Stimulated activated CD8-positive, alpha-beta memory T cell treated with anti-CD3 and anti-CD28 coated beads, Interleukin-4, amount 100 ng/mL, for 24 hours (primary cell): ENCODE data around the gene ZNF862.

Source experiments
- DNase-seq: peaks from one replicate; pipeline ENCODE4 v3.0.0-alpha.2; 2020; ENCODE audit warnings: low read depth

ZNF862 gene

DNA sequence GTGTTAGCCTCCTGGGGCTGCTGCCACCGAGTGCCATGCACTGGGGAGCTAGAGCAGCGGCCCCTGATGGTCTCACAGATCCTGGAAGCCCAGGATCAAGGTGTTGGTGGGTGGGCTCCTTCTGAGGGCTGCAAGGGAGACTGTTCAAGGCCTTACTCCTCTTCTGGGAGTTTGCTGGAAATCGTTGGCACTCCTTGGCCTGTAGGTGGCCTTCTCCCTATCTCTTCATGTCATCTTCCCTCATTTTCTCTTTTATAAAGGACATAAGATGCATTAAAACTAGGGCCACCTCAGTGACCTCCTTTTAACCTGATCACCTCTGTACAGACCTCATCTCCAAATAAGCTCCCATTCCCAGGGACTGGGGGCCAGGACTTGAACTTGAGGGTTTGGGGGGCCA is 27.0 kb upstream of the ZNF862 start:
- no peak for DNase-seq

DNA sequence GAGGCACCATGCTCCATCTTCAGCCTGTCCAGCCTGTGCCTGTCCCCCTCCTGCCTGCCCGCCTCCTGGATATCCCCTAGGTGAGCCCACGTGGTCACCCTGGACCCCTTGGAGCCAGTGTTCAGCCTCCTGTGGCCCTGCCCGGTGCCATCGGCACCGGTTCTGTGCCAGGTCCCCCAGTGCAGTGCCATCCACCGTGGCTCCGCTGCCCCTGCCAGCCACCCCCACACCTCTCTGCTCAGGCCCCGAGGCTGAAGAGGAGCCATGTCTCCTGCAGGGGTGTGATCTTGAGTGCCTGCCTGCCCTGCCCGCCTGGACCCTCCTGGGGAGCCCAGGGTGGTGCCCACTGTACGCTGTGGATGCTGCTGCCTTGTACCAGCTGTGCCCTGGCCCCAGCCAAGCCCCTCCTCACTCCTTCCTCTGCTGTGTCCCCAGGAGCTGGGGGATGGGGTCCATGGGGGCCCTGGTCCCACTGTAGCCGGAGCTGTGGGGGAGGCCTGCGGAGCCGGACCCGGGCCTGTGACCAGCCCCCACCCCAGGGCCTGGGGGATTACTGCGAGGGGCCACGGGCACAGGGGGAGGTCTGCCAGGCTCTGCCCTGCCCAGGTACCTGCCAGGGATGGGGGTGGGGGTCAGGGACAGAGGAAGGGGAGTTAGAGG is 26.2 kb upstream of the ZNF862 start:
- no peak for DNase-seq

DNA sequence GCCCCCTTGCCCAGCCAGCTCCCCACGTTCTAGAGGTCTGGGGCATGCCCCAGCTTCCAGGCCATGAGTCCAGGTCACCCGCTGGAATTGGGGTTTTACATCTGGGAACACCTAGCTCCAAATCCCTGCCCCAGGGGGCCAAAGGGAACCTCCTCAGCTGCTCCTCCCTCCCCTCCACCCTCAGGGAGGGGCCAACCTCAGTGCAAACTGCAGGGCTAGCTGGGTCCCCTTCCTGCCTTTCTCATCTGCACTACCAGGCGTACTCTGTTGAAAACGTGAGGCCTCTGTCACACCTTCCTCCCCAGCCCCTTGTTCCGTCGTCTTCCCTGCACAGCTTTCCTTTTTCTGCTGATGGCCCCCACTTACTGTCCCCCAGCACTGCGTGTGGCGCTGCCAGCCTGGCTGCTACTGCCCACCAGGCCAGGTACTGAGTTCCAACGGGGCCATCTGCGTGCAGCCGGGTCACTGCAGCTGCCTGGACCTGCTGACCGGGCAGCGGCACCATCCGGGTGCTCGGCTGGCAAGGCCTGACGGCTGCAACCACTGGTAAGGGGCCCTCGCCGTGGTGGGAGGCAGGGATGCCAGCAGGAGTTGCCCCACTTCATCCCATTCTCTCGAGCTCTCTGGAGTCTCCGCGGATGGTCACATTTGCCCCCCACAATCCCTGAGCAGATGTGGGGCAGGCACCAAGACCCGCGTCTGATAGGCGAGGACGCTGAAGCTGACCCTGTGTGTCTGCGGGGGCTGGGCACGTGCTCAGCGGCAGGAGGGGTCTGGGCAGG is 24.7 kb upstream of the ZNF862 start:
- DNase-seq = no peak

- no peak for DNase-seq
These were observed 23.7 kb upstream of the ZNF862 start for GRCh38 chr7:149814494-149814893.

DNA sequence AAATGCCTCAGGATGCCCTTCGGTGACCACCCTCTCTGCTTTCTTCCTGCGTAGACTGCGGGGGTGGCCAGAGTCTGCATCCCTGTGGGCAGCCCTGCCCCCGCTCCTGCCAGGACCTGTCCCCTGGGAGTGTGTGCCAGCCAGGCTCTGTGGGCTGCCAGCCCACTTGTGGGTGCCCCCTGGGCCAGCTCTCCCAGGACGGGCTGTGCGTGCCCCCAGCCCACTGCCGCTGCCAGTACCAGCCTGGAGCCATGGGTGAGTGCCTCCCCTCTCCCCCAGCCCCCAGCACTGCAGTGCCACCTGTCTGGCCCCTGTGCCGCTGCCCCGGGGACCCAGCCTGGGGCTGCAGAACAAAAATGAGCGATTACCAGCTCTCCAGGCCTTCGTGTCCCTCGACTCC is 23.1 kb upstream of the ZNF862 start:
- DNase-seq = no peak

- DNase-seq = no peak
These were observed 22.4 kb upstream of the ZNF862 start for GRCh38 chr7:149815661-149816266.

DNA sequence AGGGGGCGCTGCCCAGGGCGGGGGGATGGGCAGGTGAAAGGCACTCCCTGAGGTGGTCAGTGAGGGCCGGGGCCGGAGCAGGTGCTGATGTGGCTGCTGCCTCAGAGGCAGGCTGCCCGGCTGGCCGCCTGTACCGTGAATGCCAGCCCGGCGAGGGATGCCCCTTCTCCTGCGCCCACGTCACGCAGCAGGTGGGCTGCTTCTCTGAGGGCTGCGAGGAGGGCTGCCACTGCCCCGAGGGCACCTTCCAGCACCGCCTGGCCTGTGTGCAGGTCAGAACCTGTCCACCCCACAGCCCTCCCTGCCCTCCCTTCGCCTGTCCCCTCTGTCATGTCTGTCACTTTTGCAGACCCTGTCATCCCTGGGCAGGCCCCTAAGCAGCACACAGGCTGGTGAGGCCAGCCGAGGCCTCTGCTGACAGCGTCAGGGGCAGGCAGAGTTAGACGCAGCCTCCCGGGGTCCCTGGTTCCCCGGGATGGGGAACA is 21.9 kb upstream of the ZNF862 start:
- DNase-seq = no peak

DNA sequence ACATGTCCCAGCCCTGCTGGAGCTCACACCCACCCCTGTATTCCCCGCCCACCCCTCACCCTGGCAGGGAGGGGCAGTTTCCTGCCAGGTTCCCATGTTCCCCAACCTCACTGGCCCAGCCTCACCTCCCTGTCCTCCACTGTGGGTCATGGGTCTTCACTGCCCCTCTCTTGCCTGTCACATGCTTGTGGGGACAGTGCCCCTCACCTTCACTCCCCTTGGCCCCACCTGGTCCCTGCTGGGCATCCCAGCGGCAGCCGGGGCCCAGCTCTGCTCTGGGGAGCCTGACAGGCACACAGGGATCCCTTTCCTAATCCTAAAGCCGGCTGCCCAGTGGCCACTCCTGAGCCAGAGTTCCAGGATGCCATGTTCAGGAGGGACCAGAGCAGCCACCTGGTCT is 21.4 kb upstream of the ZNF862 start:
- DNase-seq = no peak

DNA sequence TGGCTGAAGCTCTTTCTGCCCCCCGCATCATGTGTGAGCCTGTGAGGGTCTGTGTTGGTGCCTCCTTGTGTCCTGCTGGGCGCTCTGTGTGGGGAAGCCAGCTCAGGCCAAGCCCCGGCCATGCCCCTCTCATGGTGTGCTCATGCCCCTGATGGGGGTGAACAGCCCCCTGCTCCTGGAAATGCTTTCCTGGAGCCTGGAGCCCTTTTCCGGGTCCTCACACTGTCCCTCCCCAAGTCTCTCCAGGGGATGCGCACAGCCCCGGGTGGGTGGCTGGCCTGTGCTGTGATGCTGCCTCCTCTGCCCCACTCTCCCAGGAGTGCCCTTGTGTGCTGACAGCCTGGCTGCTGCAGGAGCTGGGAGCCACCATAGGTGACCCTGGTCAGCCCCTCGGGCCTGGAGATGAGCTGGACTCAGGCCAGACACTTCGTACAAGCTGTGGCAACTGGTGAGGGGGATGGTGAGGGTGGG is 20.8 kb upstream of the ZNF862 start:
- DNase-seq = no peak

DNA sequence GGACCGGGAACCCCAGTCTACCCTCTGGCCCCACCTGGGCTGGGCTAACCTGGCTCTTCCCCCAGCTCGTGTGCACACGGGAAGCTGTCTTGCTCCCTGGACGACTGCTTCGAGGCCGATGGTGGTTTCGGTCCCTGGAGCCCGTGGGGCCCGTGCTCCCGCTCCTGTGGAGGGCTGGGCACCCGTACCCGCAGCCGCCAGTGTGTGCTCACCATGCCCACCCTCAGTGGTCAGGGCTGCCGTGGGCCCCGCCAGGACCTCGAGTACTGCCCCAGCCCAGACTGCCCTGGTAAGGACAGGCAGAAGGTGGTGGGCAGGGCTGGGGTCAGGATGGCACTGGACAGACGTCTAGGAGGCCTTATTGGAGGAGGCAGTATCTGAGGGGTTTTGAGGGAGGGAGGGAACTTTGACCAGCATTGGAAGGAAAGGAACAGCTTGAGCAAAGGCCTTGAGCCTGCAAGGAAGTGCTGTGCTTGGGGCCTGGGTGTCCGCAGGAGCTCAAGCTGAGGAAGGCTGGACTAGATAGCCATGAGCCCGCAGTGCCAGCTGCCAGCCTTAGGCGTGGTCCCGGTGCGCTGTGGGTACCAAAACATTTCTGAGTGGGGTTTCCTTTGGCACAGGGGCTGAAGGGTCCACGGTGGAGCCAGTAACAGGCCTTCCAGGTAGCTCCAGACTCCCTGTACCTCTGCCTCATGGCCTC is 20.2 kb upstream of the ZNF862 start:
- DNase-seq = no peak

GRCh38 chr7:149818536-149818840 is 19.7 kb upstream of the ZNF862 start:
- no peak for DNase-seq

- DNase-seq = no peak
These were observed 18.8 kb upstream of the ZNF862 start for GRCh38 chr7:149819141-149819960.

GRCh38 chr7:149819961-149820340 is 18.2 kb upstream of the ZNF862 start:
- no peak for DNase-seq

DNA sequence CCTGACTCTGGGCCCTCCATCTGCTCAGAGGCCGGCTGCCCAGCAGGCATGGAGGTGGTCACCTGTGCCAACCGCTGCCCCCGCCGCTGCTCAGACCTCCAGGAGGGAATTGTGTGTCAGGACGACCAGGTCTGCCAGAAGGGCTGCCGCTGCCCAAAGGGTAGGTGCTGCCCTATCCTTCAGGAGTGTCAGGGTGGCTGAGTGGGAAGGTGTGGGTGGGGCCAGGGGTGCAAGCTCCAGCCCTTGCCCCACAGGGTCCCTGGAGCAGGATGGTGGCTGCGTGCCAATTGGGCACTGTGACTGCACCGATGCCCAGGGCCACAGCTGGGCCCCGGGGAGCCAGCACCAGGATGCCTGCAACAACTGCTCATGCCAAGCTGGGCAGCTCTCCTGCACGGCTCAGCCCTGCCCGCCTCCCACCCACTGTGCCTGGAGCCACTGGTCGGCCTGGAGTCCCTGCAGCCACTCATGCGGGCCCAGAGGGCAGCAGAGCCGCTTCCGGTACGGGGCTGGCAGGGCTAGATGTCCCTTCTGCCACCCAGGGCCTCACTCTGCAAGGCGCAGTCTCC is 17.5 kb upstream of the ZNF862 start:
- DNase-seq = no peak

- DNase-seq = no peak
These were observed 16.7 kb upstream of the ZNF862 start for GRCh38 chr7:149821191-149822148.

GRCh38 chr7:149822353-149822943 is 15.7 kb upstream of the ZNF862 start:
- no peak for DNase-seq

DNA sequence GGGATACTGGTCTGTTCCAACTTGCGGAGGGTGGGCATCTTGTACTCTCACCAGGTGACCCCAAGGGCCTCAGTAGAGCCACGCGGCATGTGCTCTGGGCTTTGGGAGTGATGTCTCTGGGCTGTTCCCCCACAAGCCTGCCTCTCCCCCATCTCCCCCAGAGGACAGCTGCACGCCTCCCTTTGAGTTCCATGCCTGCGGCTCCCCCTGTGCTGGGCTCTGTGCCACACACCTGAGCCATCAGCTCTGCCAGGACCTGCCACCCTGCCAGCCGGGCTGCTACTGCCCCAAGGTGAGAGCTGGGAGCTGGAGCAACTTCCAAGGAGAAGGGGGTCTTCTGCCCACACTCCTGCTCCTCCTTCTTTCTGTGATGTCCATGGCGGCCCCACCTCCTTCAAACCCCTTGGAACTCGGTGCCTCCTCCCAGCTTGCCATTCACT is 15.0 kb upstream of the ZNF862 start:
- DNase-seq = no peak

GRCh38 chr7:149823631-149824199 is 14.5 kb upstream of the ZNF862 start:
- DNase-seq = no peak

DNA sequence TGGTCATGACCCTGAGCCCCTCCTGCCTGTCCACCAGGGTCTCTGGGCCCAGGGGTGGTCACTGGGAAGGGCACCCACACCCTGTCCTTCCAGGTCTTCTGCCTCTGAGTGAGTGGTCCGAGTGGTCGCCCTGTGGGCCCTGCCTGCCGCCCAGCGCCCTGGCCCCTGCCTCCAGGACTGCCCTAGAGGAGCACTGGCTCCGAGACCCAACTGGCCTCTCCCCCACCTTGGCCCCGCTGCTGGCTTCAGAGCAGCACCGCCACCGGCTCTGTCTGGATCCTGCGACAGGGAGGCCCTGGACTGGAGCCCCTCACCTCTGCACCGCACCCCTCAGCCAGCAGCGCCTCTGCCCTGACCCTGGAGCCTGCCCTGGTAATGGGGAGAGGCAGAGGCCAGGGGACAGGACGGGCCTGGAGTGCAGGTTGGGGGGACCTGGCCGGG is 13.9 kb upstream of the ZNF862 start:
- no peak for DNase-seq
